Common myeloid progenitor, CD34-positive (primary cell): ENCODE measurements around the gene FSCN2.

ENCODE experiments used
- CTCF ChIA-PET: fragments of 350-600 bp; sonication (Branson Sonifier 250); formaldehyde crosslinking; loops from one replicate; lab custom pipeline; 2021; ENCODE audit warnings: antibody characterized with exemption; lab: Charles Lee
- POLR2A ChIA-PET: fragments of 350-600 bp; sonication (Branson Sonifier 250); formaldehyde crosslinking; loops from one replicate; lab custom pipeline; 2021; ENCODE audit warnings: antibody characterized with exemption; lab: Charles Lee
- DNase-seq, 3 donors: peaks; one replicate each; pipeline versions ENCODE4 v3.0.0 to v3.0.0-alpha.2; 2013
- H3K27ac ChIP-seq, 2 experiments: 1 replicate in 1 of 2; 2 replicates in 1 of 2; pipeline ENCODE4 v1.7.0; 2013; ENCODE audit warnings: inconsistent platforms in 2 of 2, low read length in 2 of 2, mild to moderate bottlenecking in 2 of 2, low read depth in 1 of 2, moderate library complexity in 1 of 2; ENCODE audit not compliant: severe bottlenecking in 2 of 2, insufficient read depth in 1 of 2, poor library complexity in 1 of 2
- H3K27me3 ChIP-seq, 5 experiments: replicated peaks in 2 of 5; 1 replicate in 3 of 5; 2 replicates in 2 of 5; pipeline versions ENCODE4 v1.6.1 to v1.7.0; 2013; ENCODE audit warnings: low read length in 4 of 5, mild to moderate bottlenecking in 2 of 5, moderate library complexity in 2 of 5, inconsistent platforms in 1 of 5; ENCODE audit not compliant: insufficient read depth in 5 of 5, control insufficient read depth in 4 of 5
- H3K36me3 ChIP-seq, 4 experiments: 1 replicate in 2 of 4; 2 replicates in 2 of 4; pipeline versions ENCODE4 v1.6.1 to v1.7.0; 2013; ENCODE audit warnings: low read length in 3 of 4, control low read depth in 1 of 4, mild to moderate bottlenecking in 1 of 4; ENCODE audit not compliant: control insufficient read depth in 4 of 4, insufficient read depth in 4 of 4
- H3K4me1 ChIP-seq, 4 experiments: 1 replicate in 3 of 4; 2 replicates in 1 of 4; pipeline versions ENCODE4 v1.6.1 to v1.7.1; 2013; ENCODE audit warnings: low read length in 3 of 4, mild to moderate bottlenecking in 3 of 4, control low read depth in 1 of 4, inconsistent platforms in 1 of 4, moderate library complexity in 1 of 4; ENCODE audit not compliant: control insufficient read depth in 4 of 4, insufficient read depth in 4 of 4; ENCODE audit errors: control extremely low read depth in 1 of 4
- H3K4me3 ChIP-seq, 7 experiments: 1 replicate in 4 of 7; 2 replicates in 3 of 7; pipeline versions ENCODE4 v1.5.1 to v1.7.0; 2013; ENCODE audit warnings: mild to moderate bottlenecking in 7 of 7, low read length in 6 of 7, moderate library complexity in 6 of 7, inconsistent platforms in 2 of 7, low read depth in 2 of 7, control low read depth in 1 of 7; ENCODE audit not compliant: insufficient read depth in 4 of 7, control insufficient read depth in 1 of 7; ENCODE audit errors: extremely low read depth in 1 of 7
- H3K9me3 ChIP-seq, 5 experiments: 1 replicate in 4 of 5; 2 replicates in 1 of 5; pipeline versions ENCODE4 v1.6.1 to v1.7.1; 2013; ENCODE audit warnings: low read length in 4 of 5, mild to moderate bottlenecking in 2 of 5, inconsistent platforms in 1 of 5, low read depth in 1 of 5, moderate library complexity in 1 of 5; ENCODE audit not compliant: control insufficient read depth in 4 of 5, insufficient read depth in 2 of 5; ENCODE audit errors: control extremely low read depth in 1 of 5
- WGBS: methylation state at CpG from one replicate; pipeline ENCODE4 v1.1.5; 2013; ENCODE audit not compliant: insufficient coverage; 5-methylcytosine and 5-hydroxymethylcytosine counted together

Gene FSCN2

DNA sequence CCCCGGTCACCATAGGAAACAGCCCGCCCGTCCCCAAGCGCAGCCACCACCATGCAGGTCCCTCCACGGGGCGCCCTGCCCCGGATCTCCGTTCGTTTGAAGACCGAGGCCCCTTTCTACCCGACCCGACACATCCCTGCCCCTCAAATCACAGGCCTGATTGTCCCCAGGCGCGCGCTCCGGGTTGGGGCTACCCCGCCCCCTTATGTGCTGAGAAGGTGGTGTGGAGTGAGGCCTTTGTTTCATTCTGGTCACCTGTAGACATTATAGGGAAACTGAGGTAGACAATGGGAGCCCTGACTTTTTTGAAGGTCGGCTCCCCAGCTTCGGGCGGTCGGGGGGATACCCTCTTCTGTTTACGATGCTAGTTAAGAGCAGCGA is 14.8 kb upstream of the FSCN2 start:
- H3K27ac ChIP-seq = peak overlapping the region in 1 of 2 experiments; percentile 66
- H3K9me3 ChIP-seq = no peaks in the 10 kb centered on the region
- peak in 2 of 3 donors; percentile 79 to 84 for DNase-seq
- H3K4me1 ChIP-seq = peaks cover 4 to 67% (median 58%) of the 10 kb centered on the region in 4 experiments
- H3K36me3 ChIP-seq = peaks cover 0 to 36% (median 25%) of the 10 kb centered on the region in 4 experiments
- ChIA-PET CTCF (no interaction called here), POLR2A (interaction anchor here (0.7 to 2.8 kb wide), 7 partner anchors 10 to 119 kb away, joined by 3 to 10 read pairs (median 3); partner anchors contain the start of gene BAHCC1)
- H3K27me3 ChIP-seq = peaks cover 0 to under 1% (median 0%) of the 10 kb centered on the region in 5 experiments
- peak overlapping the region; percentile 39 to 91 (median 66) for H3K4me3 ChIP-seq
- 0% methylated on average over 15 of the region's 23 CpGs for WGBS

- CTCF ChIA-PET = no interaction called here
- under 1% methylated on average over 57 of the region's 64 CpGs for WGBS
Measured at GRCh38 chr17:81513753-81514488, 14.3 kb upstream of the FSCN2 start.

GRCh38 chr17:81514489-81514738 is 13.8 kb upstream of the FSCN2 start:
- POLR2A ChIA-PET = interaction anchor here (1.0 to 2.8 kb wide), 4 partner anchors 9 to 120 kb away, joined by 3 to 10 read pairs (median 4); partner anchors contain the start of gene BAHCC1
- peaks cover 0 to 8% (median 0%) of the 10 kb centered on the region in 5 experiments for H3K27me3 ChIP-seq
- peak overlapping the region in 1 of 2 experiments; percentile 66 for H3K27ac ChIP-seq
- H3K4me3 ChIP-seq = peak overlapping the region; percentile 29 to 91 (median 66)
- no peak for DNase-seq
- peaks cover 0 to 27% (median 16%) of the 10 kb centered on the region in 4 experiments for H3K36me3 ChIP-seq
- CTCF ChIA-PET = no interaction called here
- 0% methylated on average over 3 of the region's 34 CpGs for WGBS
- H3K9me3 ChIP-seq = no peaks in the 10 kb centered on the region
- peaks cover 4 to 68% (median 62%) of the 10 kb centered on the region in 4 experiments for H3K4me1 ChIP-seq

More at GRCh38 chr17:81513753-81514488, 14.3 kb upstream of the FSCN2 start:
- POLR2A ChIA-PET = interaction anchor here (1.0 to 2.8 kb wide), 6 partner anchors 10 to 119 kb away, joined by 3 to 10 read pairs (median 4); partner anchors contain the start of gene BAHCC1
- peaks cover 4 to 68% (median 62%) of the 10 kb centered on the region in 4 experiments for H3K4me1 ChIP-seq
- peaks cover 0 to 32% (median 20%) of the 10 kb centered on the region in 4 experiments for H3K36me3 ChIP-seq
- H3K27me3 ChIP-seq = peaks cover 0 to 6% (median 0%) of the 10 kb centered on the region in 5 experiments
- H3K27ac ChIP-seq = peak overlapping the region in 1 of 2 experiments; percentile 66
- no peaks in the 10 kb centered on the region for H3K9me3 ChIP-seq
- H3K4me3 ChIP-seq = peak overlapping the region; percentile 39 to 91 (median 66)
- peak in 1 of 3 donors; percentile 56 for DNase-seq

- ChIA-PET CTCF (interaction anchor here (0.6 kb wide), 1 partner anchor 8 kb away, joined by 3 read pairs; no protein-coding TSS in a partner anchor), POLR2A (interaction anchor here (1.2 to 1.4 kb wide), 2 partner anchors 12 to 25 kb away, joined by 3 to 4 read pairs; no protein-coding TSS in a partner anchor)
- peaks cover 4 to 68% (median 62%) of the 10 kb centered on the region in 4 experiments for H3K4me1 ChIP-seq
- H3K9me3 ChIP-seq = no peaks in the 10 kb centered on the region
- DNase-seq = peak in 2 of 3 donors; percentile 68 to 78
- H3K27ac ChIP-seq = peak overlapping the region in 1 of 2 experiments; percentile 66
- WGBS = 0% methylated on average over 55 of the region's 82 CpGs
- H3K27me3 ChIP-seq = peaks cover 0 to 8% (median 0%) of the 10 kb centered on the region in 5 experiments
- peaks cover 0 to 22% (median 14%) of the 10 kb centered on the region in 4 experiments for H3K36me3 ChIP-seq
- H3K4me3 ChIP-seq = peak overlapping the region; percentile 45 to 91 (median 66)
Measured at GRCh38 chr17:81514739-81515529, 13.2 kb upstream of the FSCN2 start.

DNA sequence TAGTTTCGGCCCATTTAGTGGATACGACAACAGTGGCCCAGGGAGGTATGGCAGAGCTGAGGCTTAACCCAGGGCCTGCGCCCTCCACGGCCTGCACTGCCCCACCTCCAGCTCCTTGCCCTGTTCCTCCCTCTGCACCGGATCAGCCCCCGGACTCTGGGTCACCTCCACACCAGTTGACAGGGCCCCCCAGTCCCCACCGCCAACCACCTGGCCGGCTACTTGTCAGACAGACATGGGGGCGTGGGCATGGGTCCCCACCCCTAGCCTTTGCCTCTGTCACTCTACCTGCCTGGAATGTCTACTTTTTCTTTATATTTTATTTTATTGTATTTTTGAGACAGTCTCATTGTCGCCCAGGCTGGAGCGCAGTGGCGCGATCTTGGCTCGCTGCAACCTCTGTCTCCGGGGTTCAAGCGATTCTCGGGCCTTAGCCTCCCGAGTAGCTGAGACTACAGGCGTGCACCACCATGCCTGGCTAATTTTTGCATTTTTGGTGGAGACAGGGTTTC is 12.6 kb upstream of the FSCN2 start:
- no peaks in the 10 kb centered on the region for H3K9me3 ChIP-seq
- ChIA-PET CTCF (interaction anchor here (0.6 to 1.2 kb wide), 2 partner anchors 8 to 26 kb away, joined by 3 to 4 read pairs; no protein-coding TSS in a partner anchor), POLR2A (interaction anchor here (1.0 kb wide), 1 partner anchor 33 kb away, joined by 3 read pairs; no protein-coding TSS in a partner anchor)
- no peak for DNase-seq
- no peak overlapping the region for H3K27ac ChIP-seq
- 72% methylated on average over 14 of the region's 19 CpGs for WGBS
- H3K36me3 ChIP-seq = peaks cover 0 to 15% (median 9%) of the 10 kb centered on the region in 4 experiments
- H3K4me1 ChIP-seq = peaks cover 0 to 64% (median 57%) of the 10 kb centered on the region in 4 experiments
- peak overlapping the region in 6 of 7 experiments; percentile 53 to 91 (median 67) for H3K4me3 ChIP-seq
- peaks cover 0 to 8% (median 0%) of the 10 kb centered on the region in 5 experiments for H3K27me3 ChIP-seq

GRCh38 chr17:81516439-81516838 is 11.7 kb upstream of the FSCN2 start:
- 92% methylated on average over 4 of the region's 4 CpGs for WGBS
- Histone ChIP-seq H3K27me3 (peaks cover 0 to 8% (median 0%) of the 10 kb centered on the region in 5 experiments), H3K9me3 (no peaks in the 10 kb centered on the region), H3K27ac (no peak overlapping the region), H3K4me1 (peaks cover 0 to 56% (median 50%) of the 10 kb centered on the region in 4 experiments), H3K4me3 (no peak overlapping the region), H3K36me3 (peaks cover 0 to 6% (median 2%) of the 10 kb centered on the region in 4 experiments)
- no peak for DNase-seq
- CTCF ChIA-PET = interaction anchor here (0.8 to 1.2 kb wide), 2 partner anchors 17 to 27 kb away, joined by 3 to 4 read pairs; no protein-coding TSS in a partner anchor
- POLR2A ChIA-PET = interaction anchor here (1.0 kb wide), 1 partner anchor 33 kb away, joined by 3 read pairs; no protein-coding TSS in a partner anchor
